ENCODE results near the gene ZNF622. TPM values are rescaled to one million over a fixed set of nuclear protein-coding genes. Genes with fewer than 3 reads are reported as not detected.

Gene ZNF622
- total and polyA plus RNA-seq, 3 donors from 2014 or later, result 24.5 to 36.3 (median 24.8) TPM

- Histone ChIP-seq H3K27me3 (no peaks in the 10 kb centered on the region), H3K36me3 (ENCODE audit: low read depth, missing control alignments) (no peaks in the 10 kb centered on the region), H3K27ac (no peak overlapping the region), H3K9me3 (no peaks in the 10 kb centered on the region), H3K4me1 (no peaks in the 10 kb centered on the region), H3K4me3 (no peak overlapping the region)
- 40 to 43% methylated on average over 2 of the region's 2 CpGs for WGBS, 2 donors
- no peak for DNase-seq
- TF ChIP-seq POLR2A (IDR thresholded peaks at IDR 0.05), result no peak
- TF ChIP-seq, protein P1, sequence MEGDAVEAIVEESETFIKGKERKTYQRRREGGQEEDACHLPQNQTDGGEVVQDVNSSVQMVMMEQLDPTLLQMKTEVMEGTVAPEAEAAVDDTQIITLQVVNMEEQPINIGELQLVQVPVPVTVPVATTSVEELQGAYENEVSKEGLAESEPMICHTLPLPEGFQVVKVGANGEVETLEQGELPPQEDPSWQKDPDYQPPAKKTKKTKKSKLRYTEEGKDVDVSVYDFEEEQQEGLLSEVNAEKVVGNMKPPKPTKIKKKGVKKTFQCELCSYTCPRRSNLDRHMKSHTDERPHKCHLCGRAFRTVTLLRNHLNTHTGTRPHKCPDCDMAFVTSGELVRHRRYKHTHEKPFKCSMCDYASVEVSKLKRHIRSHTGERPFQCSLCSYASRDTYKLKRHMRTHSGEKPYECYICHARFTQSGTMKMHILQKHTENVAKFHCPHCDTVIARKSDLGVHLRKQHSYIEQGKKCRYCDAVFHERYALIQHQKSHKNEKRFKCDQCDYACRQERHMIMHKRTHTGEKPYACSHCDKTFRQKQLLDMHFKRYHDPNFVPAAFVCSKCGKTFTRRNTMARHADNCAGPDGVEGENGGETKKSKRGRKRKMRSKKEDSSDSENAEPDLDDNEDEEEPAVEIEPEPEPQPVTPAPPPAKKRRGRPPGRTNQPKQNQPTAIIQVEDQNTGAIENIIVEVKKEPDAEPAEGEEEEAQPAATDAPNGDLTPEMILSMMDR (IDR thresholded peaks at IDR 0.05), result no peak
- intact Hi-C loops (cut with DNase I; ENCODE audit: low total_unique reads), result no loop called here
Observed at GRCh38 chr5:16410338-16410737, 55.3 kb downstream of the ZNF622 start.

DNA sequence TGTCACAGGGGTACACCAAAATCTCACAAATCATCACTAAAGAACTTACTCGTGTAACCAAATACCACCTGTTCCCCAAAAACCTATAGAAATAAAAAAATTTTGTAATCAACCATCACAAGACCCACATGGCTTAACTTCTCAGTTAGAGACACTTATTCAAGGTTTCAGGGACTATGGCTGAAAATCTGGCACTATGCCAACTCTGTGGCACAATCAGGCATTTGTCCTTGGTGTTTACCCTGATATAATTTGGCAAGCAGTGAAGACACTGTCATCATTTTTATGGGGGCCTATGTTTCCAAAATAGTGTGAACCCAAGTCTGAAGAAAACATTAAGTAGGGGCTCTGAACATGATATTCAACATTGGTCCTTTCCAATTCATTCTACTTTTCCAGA is 59.0 kb downstream of the ZNF622 start:
- Histone ChIP-seq H3K27ac (no peak overlapping the region), H3K27me3 (no peaks in the 10 kb centered on the region), H3K9me3 (no peaks in the 10 kb centered on the region), H3K36me3 (ENCODE audit: low read depth, missing control alignments) (no peaks in the 10 kb centered on the region), H3K4me3 (no peak overlapping the region), H3K4me1 (no peaks in the 10 kb centered on the region)
- 78 to 95% methylated on average over 1 of the region's 1 CpG for WGBS, 2 donors
- DNase-seq, result no peak
- intact Hi-C loops (cut with DNase I; ENCODE audit: low total_unique reads), result no loop called here
- TF ChIP-seq POLR2A (IDR thresholded peaks at IDR 0.05), result no peak

- Histone ChIP-seq H3K4me1 (no peaks in the 10 kb centered on the region), H3K36me3 (ENCODE audit: low read depth, missing control alignments) (no peaks in the 10 kb centered on the region), H3K27me3 (no peaks in the 10 kb centered on the region), H3K27ac (no peak overlapping the region), H3K9me3 (no peaks in the 10 kb centered on the region), H3K4me3 (no peak overlapping the region)
- intact Hi-C loops (cut with DNase I; ENCODE audit: low total_unique reads), result no loop called here
- WGBS, 2 donors, result 88 to 94% methylated on average over 3 of the region's 3 CpGs
- TF ChIP-seq, protein P1 (IDR thresholded peaks at IDR 0.05), result no peak
- no peak for TF ChIP-seq POLR2A (IDR thresholded peaks at IDR 0.05)
- no peak for DNase-seq
Observed at GRCh38 chr5:16406023-16406422, 59.6 kb downstream of the ZNF622 start.

Other genes with a start within 250 kb of the ZNF622 start
- gene RETREG1, start 151.2 kb upstream of the ZNF622 start, total RNA-seq, result 10 to 100 TPM; 24.8 to 55.4 TPM
- gene RETREG1, start 151.2 kb upstream of the ZNF622 start, polyA plus RNA-seq (ENCODE audit: insufficient read depth, low read depth, low replicate concordance), result 103 TPM